B cell (primary cell): ENCODE data around the gene MGMT. TPM values are rescaled to one million over a fixed set of nuclear protein-coding genes. Genes with fewer than 3 reads are reported as not detected.

Source experiments
- ATAC-seq: fragments of 200-7000 bp; cut with Tn5 transposase; one replicate; pipeline ENCODE4 v1.10.0; 2021; ENCODE audit warnings: low read depth, mild to moderate bottlenecking, moderate number of reproducible peaks, moderate library complexity
- CTCF ChIA-PET: fragments of 350-600 bp; sonication (Branson Sonifier 250); formaldehyde crosslinking; loops from one replicate; lab custom pipeline; 2021; ENCODE audit warnings: antibody characterized with exemption, inconsistent platforms; lab: Charles Lee
- POLR2A ChIA-PET: fragments of 350-600 bp; sonication (Branson Sonifier 250); formaldehyde crosslinking; loops from one replicate; lab custom pipeline; 2021; ENCODE audit warnings: antibody characterized with exemption; lab: Charles Lee
- DNase-seq: peaks from one replicate; pipeline ENCODE4 v3.0.0; 2013
- H2AFZ ChIP-seq: 2 replicates; pipeline ENCODE4 v1.6.1; 2012; ENCODE audit warnings: mild to moderate bottlenecking, low read depth, low read length; ENCODE audit not compliant: insufficient read depth, poor library complexity, severe bottlenecking
- H3K27ac ChIP-seq, 2 donors: 1 replicate in 1 of 2; 2 replicates in 1 of 2; pipeline ENCODE4 v1.5.1; 2012 to 2013; ENCODE audit warnings: low read length in 2 of 2, mild to moderate bottlenecking in 2 of 2, moderate library complexity in 1 of 2
- H3K27me3 ChIP-seq, 4 experiments: fragments of 200-600 bp in 1 of 4; sonication (generic) in 1 of 4; replicated peaks in 1 of 4; 1 replicate in 2 of 4; 2 replicates in 2 of 4; pipeline versions ENCODE4 v1.6.1 to v1.7.0; 2013 to 2016; ENCODE audit warnings: low read length in 3 of 4, mild to moderate bottlenecking in 2 of 4, mixed read lengths in 1 of 4, moderate library complexity in 1 of 4; ENCODE audit not compliant: insufficient read depth in 4 of 4, control insufficient read depth in 3 of 4; ENCODE audit errors: control extremely low read depth in 1 of 4
- H3K36me3 ChIP-seq, 2 experiments: replicated peaks in 1 of 2; 1 replicate in 1 of 2; 2 replicates in 1 of 2; pipeline versions ENCODE4 v1.6.1 to v1.7.1; 2013; ENCODE audit warnings: low read length in 1 of 2; ENCODE audit not compliant: insufficient read depth in 2 of 2, control insufficient read depth in 1 of 2; ENCODE audit errors: control extremely low read depth in 1 of 2, extremely low read depth in 1 of 2
- H3K4me1 ChIP-seq, 2 donors: fragments of 200-600 bp in 1 of 2; sonication (generic) in 1 of 2; 1 replicate in 1 of 2; 2 replicates in 1 of 2; pipeline versions ENCODE4 v1.5.1 to v1.6.1; 2013 to 2017; ENCODE audit warnings: low read length in 2 of 2; ENCODE audit not compliant: control insufficient read depth in 2 of 2, insufficient read depth in 2 of 2
- H3K4me2 ChIP-seq: replicated peaks from 2 replicates; pipeline ENCODE3; 2012; ENCODE audit warnings: mild to moderate bottlenecking, low read depth, low read length; ENCODE audit not compliant: poor library complexity, severe bottlenecking
- H3K4me3 ChIP-seq, 5 experiments: fragments of 200-600 bp in 1 of 5; sonication (generic) in 1 of 5; 1 replicate in 3 of 5; 2 replicates in 2 of 5; pipeline versions ENCODE4 v1.5.1 to v1.7.0; 2011 to 2016; ENCODE audit warnings: low read length in 4 of 5, mild to moderate bottlenecking in 4 of 5, low read depth in 2 of 5, control low read depth in 1 of 5, moderate library complexity in 1 of 5; ENCODE audit not compliant: insufficient read depth in 1 of 5; ENCODE audit errors: control extremely low read depth in 1 of 5, extremely low read depth in 1 of 5
- H3K79me2 ChIP-seq: fragments of 200-600 bp; sonication (generic); one replicate; pipeline ENCODE4 v1.6.0; 2016; ENCODE audit warnings: low read length; ENCODE audit not compliant: control insufficient read depth, insufficient read depth
- H3K9ac ChIP-seq: fragments of 200-600 bp; sonication (generic); 2 replicates; pipeline ENCODE4 v1.6.1; 2017; ENCODE audit warnings: mild to moderate bottlenecking, low read length, moderate library complexity
- H3K9me3 ChIP-seq, 3 donors: one replicate each; pipeline versions ENCODE4 v1.6.1 to v1.7.1; 2013; ENCODE audit warnings: low read length in 2 of 3; ENCODE audit not compliant: control insufficient read depth in 2 of 3, insufficient read depth in 1 of 3; ENCODE audit errors: control extremely low read depth in 1 of 3
- H4K20me1 ChIP-seq: 2 replicates; pipeline ENCODE4 v1.6.0; 2012; ENCODE audit warnings: mild to moderate bottlenecking, low read length; ENCODE audit not compliant: insufficient read depth, control insufficient read depth, poor library complexity, severe bottlenecking
- H3K27ac Mint-ChIP-seq: one replicate; pipeline ENCODE4 v1.8.0; 2021; ENCODE audit warnings: mixed read lengths
- H3K27me3 Mint-ChIP-seq: one replicate; pipeline ENCODE4 v1.8.0; 2021; ENCODE audit warnings: mixed read lengths
- H3K4me1 Mint-ChIP-seq: one replicate; pipeline ENCODE4 v1.8.0; 2021; ENCODE audit warnings: mixed read lengths
- H3K4me3 Mint-ChIP-seq: one replicate; pipeline ENCODE4 v1.8.0; 2021; ENCODE audit warnings: mixed read lengths
- H3K9me3 Mint-ChIP-seq: one replicate; pipeline ENCODE4 v1.8.0; 2022; ENCODE audit warnings: mixed read lengths; ENCODE audit not compliant: insufficient read depth
- CTCF ChIP-seq: fragments of 200-600 bp; IDR thresholded peaks from one replicate; pipeline ENCODE4 v1.8.0; 2022; ENCODE audit warnings: antibody characterized with exemption, mild to moderate bottlenecking
- EZH2 ChIP-seq: IDR thresholded peaks from 2 replicates; pipeline ENCODE4 v1.6.1; 2012; ENCODE audit warnings: borderline replicate concordance, low read depth, mild to moderate bottlenecking, moderate library complexity, low read length; ENCODE audit not compliant: insufficient read depth, poor library complexity, severe bottlenecking
- WGBS: methylation state at CpG from one replicate; pipeline ENCODE4 v1.1.5; 2013; ENCODE audit warnings: missing lambda C conversion rate; ENCODE audit not compliant: insufficient coverage; 5-methylcytosine and 5-hydroxymethylcytosine counted together
- intact Hi-C: fragments of 100-400 bp; cut with micrococcal nuclease; formaldehyde crosslinking; loops from one replicate; pipeline ENCODE4 v1.10.0; 2022
- polyA plus RNA-seq: library from polyadenylated mRNA; depleted of rRNA; stranded (reverse); fragments of >200 nt; gene quantifications from 2 replicates; pipeline ENCODE4 v1.2.3, GENCODE V29; 2012
- total RNA-seq, 2 donors: library from RNA; stranded (reverse); fragments of 120-200 nt in 1 of 2; gene quantifications; 1 replicate in 1 of 2; 2 replicates in 1 of 2; pipeline versions ENCODE4 v1.2.3 to v1.2.4, GENCODE V29; 2013 to 2022

MGMT gene
- total and polyA plus RNA-seq, 2 donors (not counting 1 experiment from before 2014, with no cell fraction given), result 16.6 to 87.7 TPM

GRCh38 chr10:129440722-129441316 lies 26.2 kb upstream of the MGMT start:
- WGBS, result 90% methylated on average over 6 of the region's 7 CpGs
- Histone ChIP-seq H3K4me2 (no peak overlapping the region), H3K4me1 (no peaks in the 10 kb centered on the region), H3K36me3 (no peaks in the 10 kb centered on the region), H3K4me3 (no peak overlapping the region), H2AFZ (no peak overlapping the region), H3K27me3 (peaks cover 0 to 3% (median 0%) of the 10 kb centered on the region in 4 experiments), H3K9ac (no peak overlapping the region), H3K79me2 (no peaks in the 10 kb centered on the region), H4K20me1 (no peaks in the 10 kb centered on the region), H3K9me3 (no peaks in the 10 kb centered on the region), H3K27ac (no peak overlapping the region)
- Mint-ChIP-seq H3K4me1 (no peaks in the 10 kb centered on the region), H3K27me3 (peaks cover 19% of the 10 kb centered on the region), H3K4me3 (no peak overlapping the region), H3K27ac (no peak overlapping the region), H3K9me3 (no peaks in the 10 kb centered on the region)
- ATAC-seq (no peak), DNase-seq (no peak)
- CTCF ChIA-PET, result no interaction called here
- intact Hi-C loops, result no loop called here
- POLR2A ChIA-PET, result no interaction called here
- TF ChIP-seq CTCF, result no peak
- TF ChIP-seq EZH2, result no peak

DNA sequence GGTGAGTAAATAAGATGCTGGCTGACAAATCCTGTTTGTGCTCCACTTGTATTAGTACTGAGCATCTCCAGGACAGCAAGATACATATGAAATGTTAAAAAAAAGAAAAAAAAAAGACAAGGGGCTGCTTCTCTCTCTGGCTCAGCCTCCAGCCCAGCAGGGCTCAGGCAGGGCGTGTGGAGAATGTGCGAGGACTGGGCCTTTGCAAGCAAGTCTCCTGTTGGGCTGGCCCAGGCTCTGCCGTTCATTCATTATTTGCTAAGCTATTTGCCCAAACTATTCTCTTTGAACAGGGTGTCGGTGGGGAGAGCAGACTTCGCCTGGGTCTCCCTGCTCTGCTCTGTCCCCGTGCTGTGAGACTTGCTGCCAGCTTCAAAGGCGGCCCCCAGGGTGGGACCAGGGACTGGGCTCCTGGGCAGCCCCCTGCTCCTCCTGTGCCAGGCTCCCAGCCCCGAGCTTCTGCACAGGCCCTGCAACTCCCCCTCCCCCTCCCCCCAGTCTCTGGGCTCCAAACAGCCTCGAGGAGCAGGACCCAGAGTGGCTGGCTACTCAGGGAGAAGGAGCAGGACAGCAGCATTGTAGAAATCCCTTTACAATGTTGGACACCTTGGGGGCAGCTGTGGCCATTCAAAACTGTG lies 25.6 kb upstream of the MGMT start:
- no peak overlapping the region for H3K27ac ChIP-seq
- Mint-ChIP-seq H3K27me3 (peaks cover 19% of the 10 kb centered on the region), H3K27ac (no peak overlapping the region), H3K9me3 (no peaks in the 10 kb centered on the region), H3K4me1 (no peaks in the 10 kb centered on the region), H3K4me3 (no peak overlapping the region)
- no peak overlapping the region for H3K9ac ChIP-seq
- 87% methylated on average over 9 of the region's 9 CpGs for WGBS
- ATAC-seq (no peak), DNase-seq (no peak)
- H3K4me1 ChIP-seq, result no peaks in the 10 kb centered on the region
- ChIA-PET POLR2A (no interaction called here), CTCF (no interaction called here)
- H3K9me3 ChIP-seq, result no peaks in the 10 kb centered on the region
- peaks cover 0 to 3% (median 0%) of the 10 kb centered on the region in 4 experiments for H3K27me3 ChIP-seq
- TF ChIP-seq CTCF (no peak), EZH2 (no peak)
- no peak overlapping the region for H2AFZ ChIP-seq
- H3K79me2 ChIP-seq, result no peaks in the 10 kb centered on the region
- no peaks in the 10 kb centered on the region for H3K36me3 ChIP-seq
- H3K4me3 ChIP-seq, result no peak overlapping the region
- intact Hi-C loops, result no loop called here
- no peaks in the 10 kb centered on the region for H4K20me1 ChIP-seq
- H3K4me2 ChIP-seq, result no peak overlapping the region
